ENCODE results near the gene LRIT3. TPM values are rescaled to one million over a fixed set of nuclear protein-coding genes. Genes with fewer than 3 reads are reported as not detected.

LRIT3 gene
- total and polyA plus RNA-seq, 2 of the 8 experiments (the other 6 are each of a cell fraction or from before 2014, with no cell fraction given), result 0.11 TPM; not detected in 1

DNA sequence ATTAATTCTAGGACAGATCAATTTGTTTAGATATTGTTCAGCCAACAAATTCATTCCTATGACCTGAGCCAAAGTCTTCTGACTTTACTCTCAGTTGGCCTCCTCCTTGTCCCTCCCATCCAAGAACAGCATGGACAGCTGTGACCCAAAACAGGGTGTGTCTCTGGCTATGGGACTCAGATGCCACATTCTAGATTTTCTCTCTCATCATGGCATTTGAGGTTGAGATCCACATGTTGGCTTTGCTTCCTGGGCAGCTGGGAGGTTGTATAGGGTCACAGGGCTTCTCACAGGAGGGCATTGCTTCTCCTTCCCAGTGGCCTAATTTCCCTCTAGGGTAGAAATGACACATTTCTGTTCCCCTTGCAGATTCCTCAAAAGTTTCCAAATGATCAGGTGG lies 42.2 kb downstream of the LRIT3 start (continued):
- TF ChIP-seq, protein P1, sequence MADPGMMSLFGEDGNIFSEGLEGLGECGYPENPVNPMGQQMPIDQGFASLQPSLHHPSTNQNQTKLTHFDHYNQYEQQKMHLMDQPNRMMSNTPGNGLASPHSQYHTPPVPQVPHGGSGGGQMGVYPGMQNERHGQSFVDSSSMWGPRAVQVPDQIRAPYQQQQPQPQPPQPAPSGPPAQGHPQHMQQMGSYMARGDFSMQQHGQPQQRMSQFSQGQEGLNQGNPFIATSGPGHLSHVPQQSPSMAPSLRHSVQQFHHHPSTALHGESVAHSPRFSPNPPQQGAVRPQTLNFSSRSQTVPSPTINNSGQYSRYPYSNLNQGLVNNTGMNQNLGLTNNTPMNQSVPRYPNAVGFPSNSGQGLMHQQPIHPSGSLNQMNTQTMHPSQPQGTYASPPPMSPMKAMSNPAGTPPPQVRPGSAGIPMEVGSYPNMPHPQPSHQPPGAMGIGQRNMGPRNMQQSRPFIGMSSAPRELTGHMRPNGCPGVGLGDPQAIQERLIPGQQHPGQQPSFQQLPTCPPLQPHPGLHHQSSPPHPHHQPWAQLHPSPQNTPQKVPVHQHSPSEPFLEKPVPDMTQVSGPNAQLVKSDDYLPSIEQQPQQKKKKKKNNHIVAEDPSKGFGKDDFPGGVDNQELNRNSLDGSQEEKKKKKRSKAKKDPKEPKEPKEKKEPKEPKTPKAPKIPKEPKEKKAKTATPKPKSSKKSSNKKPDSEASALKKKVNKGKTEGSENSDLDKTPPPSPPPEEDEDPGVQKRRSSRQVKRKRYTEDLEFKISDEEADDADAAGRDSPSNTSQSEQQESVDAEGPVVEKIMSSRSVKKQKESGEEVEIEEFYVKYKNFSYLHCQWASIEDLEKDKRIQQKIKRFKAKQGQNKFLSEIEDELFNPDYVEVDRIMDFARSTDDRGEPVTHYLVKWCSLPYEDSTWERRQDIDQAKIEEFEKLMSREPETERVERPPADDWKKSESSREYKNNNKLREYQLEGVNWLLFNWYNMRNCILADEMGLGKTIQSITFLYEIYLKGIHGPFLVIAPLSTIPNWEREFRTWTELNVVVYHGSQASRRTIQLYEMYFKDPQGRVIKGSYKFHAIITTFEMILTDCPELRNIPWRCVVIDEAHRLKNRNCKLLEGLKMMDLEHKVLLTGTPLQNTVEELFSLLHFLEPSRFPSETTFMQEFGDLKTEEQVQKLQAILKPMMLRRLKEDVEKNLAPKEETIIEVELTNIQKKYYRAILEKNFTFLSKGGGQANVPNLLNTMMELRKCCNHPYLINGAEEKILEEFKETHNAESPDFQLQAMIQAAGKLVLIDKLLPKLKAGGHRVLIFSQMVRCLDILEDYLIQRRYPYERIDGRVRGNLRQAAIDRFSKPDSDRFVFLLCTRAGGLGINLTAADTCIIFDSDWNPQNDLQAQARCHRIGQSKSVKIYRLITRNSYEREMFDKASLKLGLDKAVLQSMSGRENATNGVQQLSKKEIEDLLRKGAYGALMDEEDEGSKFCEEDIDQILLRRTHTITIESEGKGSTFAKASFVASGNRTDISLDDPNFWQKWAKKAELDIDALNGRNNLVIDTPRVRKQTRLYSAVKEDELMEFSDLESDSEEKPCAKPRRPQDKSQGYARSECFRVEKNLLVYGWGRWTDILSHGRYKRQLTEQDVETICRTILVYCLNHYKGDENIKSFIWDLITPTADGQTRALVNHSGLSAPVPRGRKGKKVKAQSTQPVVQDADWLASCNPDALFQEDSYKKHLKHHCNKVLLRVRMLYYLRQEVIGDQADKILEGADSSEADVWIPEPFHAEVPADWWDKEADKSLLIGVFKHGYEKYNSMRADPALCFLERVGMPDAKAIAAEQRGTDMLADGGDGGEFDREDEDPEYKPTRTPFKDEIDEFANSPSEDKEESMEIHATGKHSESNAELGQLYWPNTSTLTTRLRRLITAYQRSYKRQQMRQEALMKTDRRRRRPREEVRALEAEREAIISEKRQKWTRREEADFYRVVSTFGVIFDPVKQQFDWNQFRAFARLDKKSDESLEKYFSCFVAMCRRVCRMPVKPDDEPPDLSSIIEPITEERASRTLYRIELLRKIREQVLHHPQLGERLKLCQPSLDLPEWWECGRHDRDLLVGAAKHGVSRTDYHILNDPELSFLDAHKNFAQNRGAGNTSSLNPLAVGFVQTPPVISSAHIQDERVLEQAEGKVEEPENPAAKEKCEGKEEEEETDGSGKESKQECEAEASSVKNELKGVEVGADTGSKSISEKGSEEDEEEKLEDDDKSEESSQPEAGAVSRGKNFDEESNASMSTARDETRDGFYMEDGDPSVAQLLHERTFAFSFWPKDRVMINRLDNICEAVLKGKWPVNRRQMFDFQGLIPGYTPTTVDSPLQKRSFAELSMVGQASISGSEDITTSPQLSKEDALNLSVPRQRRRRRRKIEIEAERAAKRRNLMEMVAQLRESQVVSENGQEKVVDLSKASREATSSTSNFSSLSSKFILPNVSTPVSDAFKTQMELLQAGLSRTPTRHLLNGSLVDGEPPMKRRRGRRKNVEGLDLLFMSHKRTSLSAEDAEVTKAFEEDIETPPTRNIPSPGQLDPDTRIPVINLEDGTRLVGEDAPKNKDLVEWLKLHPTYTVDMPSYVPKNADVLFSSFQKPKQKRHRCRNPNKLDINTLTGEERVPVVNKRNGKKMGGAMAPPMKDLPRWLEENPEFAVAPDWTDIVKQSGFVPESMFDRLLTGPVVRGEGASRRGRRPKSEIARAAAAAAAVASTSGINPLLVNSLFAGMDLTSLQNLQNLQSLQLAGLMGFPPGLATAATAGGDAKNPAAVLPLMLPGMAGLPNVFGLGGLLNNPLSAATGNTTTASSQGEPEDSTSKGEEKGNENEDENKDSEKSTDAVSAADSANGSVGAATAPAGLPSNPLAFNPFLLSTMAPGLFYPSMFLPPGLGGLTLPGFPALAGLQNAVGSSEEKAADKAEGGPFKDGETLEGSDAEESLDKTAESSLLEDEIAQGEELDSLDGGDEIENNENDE (IDR thresholded peaks at IDR 0.05; ENCODE audit: insufficient replicate concordance, low read length), result no peak
- TF ChIP-seq SIX5 (IDR thresholded peaks at IDR 0.05; ENCODE audit: low read depth, low read length), result no peak
- no peak for TF ChIP-seq NRF1 (IDR thresholded peaks at IDR 0.05; ENCODE audit: low read depth, low read length)
- TF ChIP-seq, protein P2, sequence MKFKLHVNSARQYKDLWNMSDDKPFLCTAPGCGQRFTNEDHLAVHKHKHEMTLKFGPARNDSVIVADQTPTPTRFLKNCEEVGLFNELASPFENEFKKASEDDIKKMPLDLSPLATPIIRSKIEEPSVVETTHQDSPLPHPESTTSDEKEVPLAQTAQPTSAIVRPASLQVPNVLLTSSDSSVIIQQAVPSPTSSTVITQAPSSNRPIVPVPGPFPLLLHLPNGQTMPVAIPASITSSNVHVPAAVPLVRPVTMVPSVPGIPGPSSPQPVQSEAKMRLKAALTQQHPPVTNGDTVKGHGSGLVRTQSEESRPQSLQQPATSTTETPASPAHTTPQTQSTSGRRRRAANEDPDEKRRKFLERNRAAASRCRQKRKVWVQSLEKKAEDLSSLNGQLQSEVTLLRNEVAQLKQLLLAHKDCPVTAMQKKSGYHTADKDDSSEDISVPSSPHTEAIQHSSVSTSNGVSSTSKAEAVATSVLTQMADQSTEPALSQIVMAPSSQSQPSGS (IDR thresholded peaks at IDR 0.05; ENCODE audit: low read length), result no peak
- TF ChIP-seq, protein P3, sequence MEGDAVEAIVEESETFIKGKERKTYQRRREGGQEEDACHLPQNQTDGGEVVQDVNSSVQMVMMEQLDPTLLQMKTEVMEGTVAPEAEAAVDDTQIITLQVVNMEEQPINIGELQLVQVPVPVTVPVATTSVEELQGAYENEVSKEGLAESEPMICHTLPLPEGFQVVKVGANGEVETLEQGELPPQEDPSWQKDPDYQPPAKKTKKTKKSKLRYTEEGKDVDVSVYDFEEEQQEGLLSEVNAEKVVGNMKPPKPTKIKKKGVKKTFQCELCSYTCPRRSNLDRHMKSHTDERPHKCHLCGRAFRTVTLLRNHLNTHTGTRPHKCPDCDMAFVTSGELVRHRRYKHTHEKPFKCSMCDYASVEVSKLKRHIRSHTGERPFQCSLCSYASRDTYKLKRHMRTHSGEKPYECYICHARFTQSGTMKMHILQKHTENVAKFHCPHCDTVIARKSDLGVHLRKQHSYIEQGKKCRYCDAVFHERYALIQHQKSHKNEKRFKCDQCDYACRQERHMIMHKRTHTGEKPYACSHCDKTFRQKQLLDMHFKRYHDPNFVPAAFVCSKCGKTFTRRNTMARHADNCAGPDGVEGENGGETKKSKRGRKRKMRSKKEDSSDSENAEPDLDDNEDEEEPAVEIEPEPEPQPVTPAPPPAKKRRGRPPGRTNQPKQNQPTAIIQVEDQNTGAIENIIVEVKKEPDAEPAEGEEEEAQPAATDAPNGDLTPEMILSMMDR (IDR thresholded peaks at IDR 0.05; ENCODE audit: control extremely low read depth in 1 of 3, insufficient read depth in 1 of 3, low read depth in 1 of 3, low read length in 3 of 3), result no peak

Measured in H1 (cell line).